ENCODE data around the gene ACADL. TPM values are rescaled to one million over a fixed set of nuclear protein-coding genes. Genes with fewer than 3 reads are reported as not detected.

The ACADL gene
- total and polyA plus RNA-seq, 2 donors (not counting 3 experiments of a cell fraction or from before 2014, with no cell fraction given) = not detected

DNA sequence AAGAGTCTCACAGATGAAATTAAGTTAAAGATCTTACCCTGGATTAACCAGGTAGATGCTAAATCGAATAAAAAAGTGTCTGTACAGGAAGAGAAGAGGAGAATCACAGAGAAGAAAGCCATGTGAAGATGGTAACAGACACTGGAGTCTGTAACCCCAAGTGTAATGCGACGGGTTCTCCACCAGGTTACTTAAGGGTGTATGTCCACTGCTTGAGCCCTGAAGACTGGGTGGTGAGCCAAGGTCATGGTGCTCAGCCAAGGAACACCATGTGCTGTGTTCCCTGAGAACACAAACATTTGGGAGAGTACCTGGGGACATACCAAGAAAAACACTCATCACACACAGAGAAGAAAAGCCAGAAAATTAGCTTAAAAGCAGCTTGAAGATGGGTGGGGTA lies 8.2 kb upstream of the ACADL start:
- ChIA-PET POLR2A (no interaction called here), CTCF (no interaction called here)
- H3K9me1 ChIP-seq (replicated peaks; ENCODE audit: control insufficient read depth, extremely low read depth, insufficient read depth, low read length) = no peaks in the 10 kb centered on the region
- no peak for FAIRE-seq
- H3K79me2 ChIP-seq (ENCODE audit: control insufficient read depth, insufficient read depth, low read length) = no peaks in the 10 kb centered on the region
- no peak overlapping the region for H3K9ac ChIP-seq (replicated peaks; ENCODE audit: extremely low read depth, insufficient read depth, low read length)
- H2AFZ ChIP-seq (ENCODE audit: low read depth, low read length) = no peak overlapping the region
- no peaks in the 10 kb centered on the region for H3K4me1 ChIP-seq (ENCODE audit: control insufficient read depth, extremely low read depth, insufficient read depth, low read length)
- TF ChIP-seq MYC (IDR thresholded peaks at IDR 0.05; ENCODE audit: low read depth, low read length) = no peak
- TF ChIP-seq, protein P1, sequence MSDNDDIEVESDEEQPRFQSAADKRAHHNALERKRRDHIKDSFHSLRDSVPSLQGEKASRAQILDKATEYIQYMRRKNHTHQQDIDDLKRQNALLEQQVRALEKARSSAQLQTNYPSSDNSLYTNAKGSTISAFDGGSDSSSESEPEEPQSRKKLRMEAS (IDR thresholded peaks at IDR 0.05; ENCODE audit: insufficient read depth, insufficient read length) = no peak
- TF ChIP-seq GATA2 (IDR thresholded peaks at IDR 0.05; ENCODE audit: insufficient read depth, insufficient read length, low read depth, low read length) = no peak
- no peak for TF ChIP-seq JUN (IDR thresholded peaks at IDR 0.05; ENCODE audit: borderline replicate concordance, insufficient read depth, insufficient read length, low read depth)
- TF ChIP-seq, protein P2, sequence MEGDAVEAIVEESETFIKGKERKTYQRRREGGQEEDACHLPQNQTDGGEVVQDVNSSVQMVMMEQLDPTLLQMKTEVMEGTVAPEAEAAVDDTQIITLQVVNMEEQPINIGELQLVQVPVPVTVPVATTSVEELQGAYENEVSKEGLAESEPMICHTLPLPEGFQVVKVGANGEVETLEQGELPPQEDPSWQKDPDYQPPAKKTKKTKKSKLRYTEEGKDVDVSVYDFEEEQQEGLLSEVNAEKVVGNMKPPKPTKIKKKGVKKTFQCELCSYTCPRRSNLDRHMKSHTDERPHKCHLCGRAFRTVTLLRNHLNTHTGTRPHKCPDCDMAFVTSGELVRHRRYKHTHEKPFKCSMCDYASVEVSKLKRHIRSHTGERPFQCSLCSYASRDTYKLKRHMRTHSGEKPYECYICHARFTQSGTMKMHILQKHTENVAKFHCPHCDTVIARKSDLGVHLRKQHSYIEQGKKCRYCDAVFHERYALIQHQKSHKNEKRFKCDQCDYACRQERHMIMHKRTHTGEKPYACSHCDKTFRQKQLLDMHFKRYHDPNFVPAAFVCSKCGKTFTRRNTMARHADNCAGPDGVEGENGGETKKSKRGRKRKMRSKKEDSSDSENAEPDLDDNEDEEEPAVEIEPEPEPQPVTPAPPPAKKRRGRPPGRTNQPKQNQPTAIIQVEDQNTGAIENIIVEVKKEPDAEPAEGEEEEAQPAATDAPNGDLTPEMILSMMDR (IDR thresholded peaks at IDR 0.05; ENCODE audit: extremely low read depth in 1 of 2, insufficient read depth in 1 of 2, low read depth in 1 of 2, low read length in 2 of 2) = no peak
- no peak for TF ChIP-seq POLR2AphosphoS5 (IDR thresholded peaks at IDR 0.05; ENCODE audit: insufficient read depth, low read depth, low read length)
- TF ChIP-seq FOS (IDR thresholded peaks at IDR 0.05; ENCODE audit: borderline replicate concordance, insufficient read depth, low read length) = no peak
- no peak for TF ChIP-seq EZH2 (IDR thresholded peaks at IDR 0.05; ENCODE audit: borderline replicate concordance, low read depth, low read length, severe bottlenecking)
- no peak for TF ChIP-seq POLR2A (IDR thresholded peaks at IDR 0.05; ENCODE audit: low read depth, low read length)
- no TSS peak for BruUV-seq (replicated peaks)
- H3K27me3 ChIP-seq (ENCODE audit: control insufficient read depth in 2 of 2, insufficient read depth in 2 of 2, low read length in 2 of 2) = peaks cover 2% of the 10 kb centered on the region in 2 experiments
- no peaks in the 10 kb centered on the region for H4K20me1 ChIP-seq (replicated peaks; ENCODE audit: control insufficient read depth, extremely low read depth, insufficient read depth, low read length)
- no peak overlapping the region for H3K4me3 ChIP-seq (replicated peaks in 1 of 3; ENCODE audit: insufficient read depth in 1 of 3, low read depth in 1 of 3, low read length in 3 of 3)
- dilution Hi-C loops (cut with MboI; ENCODE audit: extremely low pct_ligation_motif_present, low sequenced_read_pairs) = no loop called here
- intact Hi-C loops (cut with micrococcal nuclease) = no loop called here
- no peaks in the 10 kb centered on the region for H3K36me3 ChIP-seq (ENCODE audit: control insufficient read depth in 2 of 2, extremely low read depth in 1 of 2, insufficient read depth in 2 of 2, low read length in 2 of 2)
- H3K9me3 ChIP-seq (replicated peaks; ENCODE audit: control insufficient read depth, insufficient read depth, low read length) = no peaks in the 10 kb centered on the region
- DNase-seq (ENCODE audit: low read depth, low spot score) = no peak
- H3K4me2 ChIP-seq (ENCODE audit: insufficient read depth, low read length) = no peak overlapping the region
- no peak overlapping the region for H3K27ac ChIP-seq (ENCODE audit: insufficient read depth, low read depth, low read length)

Data from endothelial cell of umbilical vein (primary cell).